Measurements from ENCODE around the gene INHBC. TPM values are rescaled to one million over a fixed set of nuclear protein-coding genes. Genes with fewer than 3 reads are reported as not detected.

Gene INHBC
- total and polyA plus RNA-seq, 7 donors, result not detected

- no peak for DNase-seq
- H3K4me3 ChIP-seq, result peak overlapping the region; percentile 65 to 85 (median 84)
- H3K9me3 ChIP-seq, result no peaks in the 10 kb centered on the region
- peak overlapping the region; percentile 94 to 99 (median 97) for H3K27ac ChIP-seq
- H3K27me3 ChIP-seq, result no peaks in the 10 kb centered on the region
- WGBS, 2 donors, result 1% methylated on average over 74 of the region's 74 CpGs
- intact Hi-C loops (cut with DNase I), result loop anchor here (2.0 kb wide), 1 partner anchor 28 kb away; the partner anchor contains the start of gene GLI1
- peaks cover 0 to 6% (median 0%) of the 10 kb centered on the region in 4 donors for H3K36me3 ChIP-seq
- TF ChIP-seq POLR2AphosphoS5 (IDR thresholded peaks at IDR 0.05) (no peak), CTCF (IDR thresholded peaks at IDR 0.05) (peak in 1 of 4 experiments; percentile 13), EP300 (IDR thresholded peaks at IDR 0.05) (no peak), POLR2A (IDR thresholded peaks at IDR 0.05) (no peak)
- H3K4me1 ChIP-seq, result peaks cover 0 to 18% (median 14%) of the 10 kb centered on the region in 4 donors
Measured at GRCh38 chr12:57430112-57430930, 4.3 kb upstream of the INHBC start.

GRCh38 chr12:57430931-57431566 is 3.5 kb upstream of the INHBC start, which contains the start of gene R3HDM2:
Gene R3HDM2, minus strand, starts transcription at chr12:57431043. Its CDS starts 120,615 bp downstream, at chr12:57310428.
- Histone ChIP-seq H3K9me3 (no peaks in the 10 kb centered on the region), H3K4me1 (peaks cover 0 to 18% (median 14%) of the 10 kb centered on the region in 4 donors), H3K27ac (peak within 1 kb of the TSS; percentile 94 to 99 (median 97)), H3K36me3 (no peaks in the 10 kb centered on the region), H3K4me3 (peak within 1 kb of the TSS; percentile 65 to 85 (median 84)), H3K27me3 (no peaks in the 10 kb centered on the region)
- TF ChIP-seq POLR2AphosphoS5 (IDR thresholded peaks at IDR 0.05) (peak; percentile 93 to 98 (median 96)), CTCF (IDR thresholded peaks at IDR 0.05) (no peak), POLR2A (IDR thresholded peaks at IDR 0.05) (peak; percentile 89 to 94), EP300 (IDR thresholded peaks at IDR 0.05) (peak in 2 of 4 donors; percentile 9 to 53)
- intact Hi-C loops (cut with DNase I), result loop anchor here (2.0 kb wide), 1 partner anchor 28 kb away; the partner anchor contains the start of gene GLI1
- DNase-seq, result peak; percentile 98
- 1 to 2% methylated on average over 41 of the region's 41 CpGs for WGBS, 2 donors

- H3K27ac ChIP-seq, result peak overlapping the region; percentile 94 to 99 (median 97)
- 66 to 85% methylated on average over 11 of the region's 11 CpGs for WGBS, 2 donors
- no peaks in the 10 kb centered on the region for H3K9me3 ChIP-seq
Measured at GRCh38 chr12:57431654-57432188, 2.9 kb upstream of the INHBC start.

DNA sequence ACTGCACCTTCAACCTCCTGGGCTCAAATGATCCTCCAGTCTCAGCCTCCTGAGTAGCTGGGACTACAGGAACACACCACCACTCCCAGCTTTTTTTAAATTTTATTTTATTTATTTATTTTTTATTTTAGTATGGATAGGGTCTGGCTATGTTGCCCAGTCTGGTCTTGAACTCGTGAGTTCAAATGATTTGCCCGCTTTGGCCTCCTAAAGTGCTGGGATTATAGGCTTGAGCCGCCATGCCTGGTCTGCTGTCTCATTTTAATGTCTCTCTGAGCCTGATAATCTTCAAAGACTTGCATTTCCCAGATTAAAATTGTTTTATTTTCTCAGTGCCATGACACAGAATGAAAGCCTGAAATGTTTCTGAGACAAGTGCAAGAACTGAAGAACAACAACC is 1.2 kb upstream of the INHBC start:
- Histone ChIP-seq H3K4me3 (no peak overlapping the region), H3K27ac (no peak overlapping the region), H3K4me1 (peaks cover 0 to 18% (median 14%) of the 10 kb centered on the region in 4 donors), H3K9me3 (no peaks in the 10 kb centered on the region), H3K36me3 (no peaks in the 10 kb centered on the region), H3K27me3 (no peaks in the 10 kb centered on the region)
- DNase-seq, result no peak
- TF ChIP-seq POLR2AphosphoS5 (IDR thresholded peaks at IDR 0.05), result no peak
- no peak for TF ChIP-seq EP300 (IDR thresholded peaks at IDR 0.05)
- TF ChIP-seq CTCF (IDR thresholded peaks at IDR 0.05), result no peak
- TF ChIP-seq POLR2A (IDR thresholded peaks at IDR 0.05), result no peak
- intact Hi-C loops (cut with DNase I), result no loop called here
- WGBS, 2 donors, result 78% methylated on average over 3 of the region's 3 CpGs

More at GRCh38 chr12:57431654-57432188, 2.9 kb upstream of the INHBC start:
- DNase-seq, result no peak
- Histone ChIP-seq H3K4me1 (peaks cover 0 to 18% (median 14%) of the 10 kb centered on the region in 4 donors), H3K36me3 (no peaks in the 10 kb centered on the region), H3K27me3 (no peaks in the 10 kb centered on the region), H3K4me3 (peak overlapping the region in 3 of 4 donors; percentile 82 to 85 (median 85))
- intact Hi-C loops (cut with DNase I), result loop anchor here (2.0 kb wide), 1 partner anchor 27 kb away; the partner anchor contains the start of gene GLI1
- no peak for TF ChIP-seq POLR2AphosphoS5 (IDR thresholded peaks at IDR 0.05)
- TF ChIP-seq POLR2A (IDR thresholded peaks at IDR 0.05), result no peak
- no peak for TF ChIP-seq EP300 (IDR thresholded peaks at IDR 0.05)

Data from sigmoid colon (tissue), 7 donors.